Stimulated activated CD4-positive, alpha-beta T cell treated with anti-CD3 and anti-CD28 coated beads, Interleukin-4, amount 100 ng/mL, for 1 hour (primary cell): ENCODE measurements around the gene ARL5A.
"Not testable (repeated sequence)": the region's sequence is repeated elsewhere in the genome, so short reads cannot be mapped to it uniquely, and the experiment has no call there.

ENCODE experiments used
- DNase-seq: peaks from one replicate; pipeline ENCODE4 v3.0.0-alpha.2; 2020

Gene ARL5A, protein sequence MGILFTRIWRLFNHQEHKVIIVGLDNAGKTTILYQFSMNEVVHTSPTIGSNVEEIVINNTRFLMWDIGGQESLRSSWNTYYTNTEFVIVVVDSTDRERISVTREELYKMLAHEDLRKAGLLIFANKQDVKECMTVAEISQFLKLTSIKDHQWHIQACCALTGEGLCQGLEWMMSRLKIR

DNA sequence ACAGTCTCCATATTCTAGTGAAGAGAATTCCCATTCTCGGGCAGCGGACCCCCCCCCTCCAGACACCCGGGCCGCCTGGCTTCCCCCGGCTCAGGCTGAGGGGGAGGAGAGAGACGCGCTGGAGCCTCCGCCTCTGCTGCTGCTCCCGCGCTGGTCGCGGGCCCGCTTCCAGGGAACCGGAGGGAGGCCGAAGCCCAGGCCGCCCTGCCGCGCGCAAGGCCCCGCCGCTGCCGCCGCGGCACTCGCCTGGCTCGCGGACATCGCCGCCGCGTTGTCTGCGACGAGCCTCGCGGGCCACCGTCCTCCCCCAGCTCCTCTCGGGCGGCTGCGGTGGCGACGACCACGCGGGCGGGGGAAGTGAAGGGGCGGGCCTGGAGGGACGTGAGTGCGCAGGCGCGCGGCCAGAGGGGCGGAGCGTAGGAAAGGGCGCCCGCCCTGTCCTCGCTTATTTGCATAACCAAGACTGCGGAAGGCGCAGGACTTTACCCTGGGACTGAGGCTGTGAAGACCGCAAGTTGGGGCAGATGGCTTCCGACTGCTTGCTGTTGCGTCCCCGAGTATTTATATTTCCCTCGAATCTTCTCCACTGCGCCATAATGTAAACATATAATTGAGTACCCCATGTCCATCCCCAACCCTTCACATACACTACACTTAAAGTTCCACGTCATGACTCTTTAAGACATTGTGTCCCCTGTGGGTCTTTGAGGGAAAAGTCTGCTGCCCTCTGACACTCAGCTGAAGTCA is at the start of gene ARL5A:
TSS of gene ARL5A (minus strand) at position 279 of the 747 bp plus-strand sequence. CDS start at position 34, 245 bp downstream.
- peak; percentile 93 for DNase-seq

DNA sequence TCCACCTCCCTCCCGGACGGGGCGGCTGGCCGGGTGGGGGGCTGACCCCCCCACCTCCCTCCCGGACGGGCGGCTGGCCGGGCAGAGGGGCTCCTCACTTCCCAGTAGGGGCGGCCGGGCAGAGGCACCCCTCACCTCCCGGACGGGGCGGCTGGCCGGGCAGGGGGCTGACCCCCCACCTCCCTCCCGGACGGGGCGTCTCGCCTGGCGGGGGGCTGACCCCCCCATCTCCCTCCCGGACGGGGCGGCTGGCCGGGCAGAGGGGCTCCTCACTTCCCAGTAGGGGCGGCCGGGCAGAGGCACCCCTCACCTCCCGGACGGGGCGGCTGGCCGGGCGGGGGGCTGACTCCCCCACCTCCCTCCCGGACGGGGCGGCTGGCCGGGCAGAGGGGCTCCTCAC is 47.4 kb upstream of the ARL5A start:
- DNase-seq: not testable (repeated sequence)

DNA sequence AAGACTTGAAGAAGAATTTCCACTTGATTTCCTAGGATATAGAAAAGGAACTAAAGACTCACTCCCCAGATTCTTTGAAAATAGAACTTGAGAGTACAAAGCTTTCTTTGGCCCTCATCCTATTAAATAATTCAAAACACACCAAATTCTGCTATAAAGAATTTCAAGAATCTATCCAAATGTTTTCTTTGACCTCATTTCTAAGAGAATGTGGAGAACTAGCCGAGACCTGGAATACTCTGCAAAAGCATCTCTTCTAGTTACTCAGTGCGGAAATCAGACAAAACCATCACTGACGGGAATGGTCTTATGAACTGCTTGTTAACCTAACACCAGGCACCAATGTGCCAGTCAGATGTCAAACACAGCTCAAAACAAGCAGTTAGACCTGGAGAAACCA is 44.2 kb upstream of the ARL5A start:
- no peak for DNase-seq

DNA sequence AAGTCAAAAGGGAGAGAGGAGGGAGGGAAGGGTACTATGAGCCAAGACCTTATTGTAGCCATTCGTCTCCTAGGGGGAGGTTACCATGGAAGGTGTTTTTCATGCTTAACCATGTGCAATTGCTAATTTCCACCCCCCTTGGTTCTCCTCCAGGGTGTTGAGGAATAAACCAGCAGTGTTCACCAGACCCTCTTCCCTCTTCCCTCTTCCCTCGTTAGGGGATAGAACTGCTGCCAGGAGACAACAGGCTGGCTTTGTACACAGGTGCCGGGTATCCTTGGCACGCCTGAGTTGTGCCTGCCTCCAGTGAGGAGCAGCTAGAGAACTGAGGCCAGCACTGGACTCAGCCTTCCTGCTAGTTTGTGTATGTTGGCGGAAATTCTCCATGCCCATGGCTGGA is 41.1 kb upstream of the ARL5A start:
- DNase-seq: no peak

DNA sequence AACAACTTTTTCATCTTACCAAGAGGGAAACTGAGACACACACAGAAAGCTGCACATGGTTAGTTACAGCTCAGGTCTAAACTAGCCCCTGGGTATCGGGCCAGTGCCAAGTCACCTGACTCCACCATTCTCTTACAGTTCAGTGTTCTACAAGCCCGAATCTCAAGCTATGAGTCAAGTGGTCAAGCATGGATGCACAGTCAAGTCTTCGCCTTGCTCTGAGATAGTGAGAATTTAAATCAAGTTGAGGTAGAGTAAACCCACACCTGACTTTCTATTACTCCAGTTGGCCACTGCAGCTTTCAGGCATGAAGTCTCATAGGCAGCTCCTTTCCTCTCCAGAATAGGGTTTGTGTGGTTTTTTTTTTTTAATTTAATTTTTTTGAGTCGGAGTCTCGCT is 34.5 kb upstream of the ARL5A start:
- DNase-seq: no peak

DNA sequence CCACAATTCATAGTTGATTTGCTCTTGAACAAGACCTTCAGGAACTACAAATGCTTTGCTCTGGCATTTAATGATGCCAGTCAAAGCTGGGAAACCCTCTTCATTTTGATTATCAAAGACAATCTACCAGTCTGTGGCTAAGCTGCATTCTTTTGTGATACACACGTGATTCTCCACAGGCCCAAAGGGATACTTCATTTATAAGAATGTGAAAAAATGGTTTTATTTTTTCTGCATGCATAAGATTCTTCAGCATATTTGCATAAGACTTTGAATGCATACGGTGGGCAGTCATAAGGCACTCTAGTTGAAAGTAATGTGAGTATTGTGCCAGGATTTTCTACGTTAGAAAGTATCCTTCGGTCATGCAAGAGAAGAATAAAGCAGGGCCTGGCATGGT is 33.0 kb upstream of the ARL5A start:
- DNase-seq: no peak

DNA sequence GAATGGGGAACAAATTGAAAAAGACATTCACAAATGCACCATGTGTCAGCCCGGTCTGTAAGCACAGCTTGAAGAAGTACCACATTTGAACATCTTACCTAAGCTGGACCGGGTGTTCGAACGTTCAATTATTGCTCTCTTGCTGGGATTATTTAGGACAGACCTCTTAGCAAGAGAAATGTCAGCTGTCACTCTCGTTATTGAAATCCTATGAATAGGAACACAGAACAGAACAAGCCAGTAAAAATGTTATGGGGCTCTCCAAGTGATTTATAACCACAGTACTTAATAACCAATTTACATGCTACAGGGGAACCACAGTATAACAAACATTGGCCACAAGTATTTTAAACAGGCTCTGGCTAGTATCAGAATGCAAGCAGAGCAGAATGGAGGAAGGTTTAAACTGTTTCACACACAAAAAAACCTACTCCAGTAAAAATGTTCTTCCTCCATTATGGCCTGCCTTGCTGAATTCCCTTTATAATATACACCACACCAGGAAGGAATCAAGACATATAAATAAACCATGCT is 32.5 kb upstream of the ARL5A start:
- DNase-seq: no peak

DNA sequence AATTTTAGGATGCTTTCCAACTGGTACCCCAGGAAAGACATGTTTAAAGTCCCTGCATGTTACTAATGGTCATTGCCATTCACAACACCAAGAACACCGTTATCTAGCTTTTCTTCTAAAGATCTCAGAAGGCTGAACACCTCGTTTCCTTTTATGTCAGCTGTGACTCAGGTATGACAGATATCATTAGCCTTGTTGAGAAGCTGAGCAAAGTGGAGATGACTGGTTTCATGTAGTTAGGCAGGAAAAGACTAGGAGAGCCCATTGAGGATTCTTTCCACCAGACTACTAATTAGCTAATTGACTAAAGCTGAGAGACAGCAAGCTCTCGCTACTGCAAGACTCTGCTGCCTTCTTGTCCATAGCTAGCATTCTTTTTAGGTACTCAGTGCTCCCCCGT is 32.0 kb upstream of the ARL5A start:
- no peak for DNase-seq

DNA sequence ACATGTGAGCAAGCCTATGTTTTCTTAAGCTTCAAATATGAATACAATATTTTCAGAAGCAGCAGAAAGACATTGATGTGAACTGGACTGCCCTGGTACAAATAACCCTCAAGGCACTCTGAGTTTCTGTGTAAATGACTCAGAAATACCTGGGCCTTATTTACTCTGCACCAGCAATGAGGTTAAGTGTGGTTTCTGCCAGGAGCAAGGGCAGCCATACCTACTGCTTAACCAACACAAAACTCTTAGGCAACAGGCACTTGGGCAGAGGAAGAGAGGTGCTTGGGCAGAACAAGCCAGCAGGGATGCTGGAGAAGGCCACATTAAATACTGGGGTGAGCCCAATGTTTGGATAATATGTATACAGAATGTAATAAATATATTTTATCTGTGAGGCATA is 29.4 kb upstream of the ARL5A start:
- DNase-seq: no peak

DNA sequence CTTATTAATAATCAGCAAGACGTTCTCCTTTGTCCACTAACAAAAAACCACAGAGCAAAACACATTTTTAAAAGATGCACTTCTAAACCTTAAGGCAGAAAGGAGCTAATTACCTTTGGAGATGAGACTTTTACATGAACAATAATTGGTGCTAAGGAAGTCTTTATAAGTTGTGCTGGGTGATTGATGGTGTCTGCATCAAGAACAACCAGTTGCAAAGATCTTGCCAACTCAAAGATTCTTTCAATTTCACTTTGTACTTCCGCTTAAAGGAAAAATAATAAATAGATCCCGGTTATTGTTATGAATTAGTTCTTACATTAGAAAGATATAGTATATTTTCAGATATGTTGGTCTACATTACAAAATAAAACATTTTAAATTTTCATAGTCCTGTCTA is 26.9 kb upstream of the ARL5A start:
- no peak for DNase-seq

DNA sequence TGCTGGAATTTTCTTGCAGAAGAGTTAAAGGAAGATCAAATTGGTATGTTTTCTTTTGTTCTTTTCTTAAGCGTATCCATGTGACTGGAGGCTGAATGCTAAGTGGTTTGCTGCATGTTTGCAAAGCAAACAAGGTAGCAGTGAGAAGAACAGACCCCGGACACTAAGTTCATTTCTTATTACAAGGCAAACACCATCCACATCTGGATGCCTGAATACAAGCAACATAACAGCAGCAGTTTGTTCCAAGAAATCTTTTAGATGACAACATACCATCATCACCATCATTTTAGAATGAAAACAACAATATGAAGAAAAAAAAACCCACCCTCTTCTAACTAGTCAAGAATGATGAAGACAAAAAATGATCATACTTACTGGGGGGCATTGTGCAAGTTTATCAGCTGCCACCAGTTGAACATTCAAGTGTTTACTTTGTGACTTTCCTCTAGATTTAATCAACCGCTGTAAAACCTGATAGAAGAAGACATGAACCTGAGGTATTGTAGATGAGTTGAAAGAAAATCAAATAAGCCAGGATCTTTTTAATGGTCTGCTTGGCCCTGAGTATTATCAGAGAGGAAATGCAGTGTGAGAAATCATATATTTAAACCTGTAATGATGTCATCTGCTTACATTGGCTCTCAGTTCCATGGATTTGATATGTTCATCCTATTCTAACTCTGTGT is 25.0 kb upstream of the ARL5A start:
- DNase-seq: no peak

DNA sequence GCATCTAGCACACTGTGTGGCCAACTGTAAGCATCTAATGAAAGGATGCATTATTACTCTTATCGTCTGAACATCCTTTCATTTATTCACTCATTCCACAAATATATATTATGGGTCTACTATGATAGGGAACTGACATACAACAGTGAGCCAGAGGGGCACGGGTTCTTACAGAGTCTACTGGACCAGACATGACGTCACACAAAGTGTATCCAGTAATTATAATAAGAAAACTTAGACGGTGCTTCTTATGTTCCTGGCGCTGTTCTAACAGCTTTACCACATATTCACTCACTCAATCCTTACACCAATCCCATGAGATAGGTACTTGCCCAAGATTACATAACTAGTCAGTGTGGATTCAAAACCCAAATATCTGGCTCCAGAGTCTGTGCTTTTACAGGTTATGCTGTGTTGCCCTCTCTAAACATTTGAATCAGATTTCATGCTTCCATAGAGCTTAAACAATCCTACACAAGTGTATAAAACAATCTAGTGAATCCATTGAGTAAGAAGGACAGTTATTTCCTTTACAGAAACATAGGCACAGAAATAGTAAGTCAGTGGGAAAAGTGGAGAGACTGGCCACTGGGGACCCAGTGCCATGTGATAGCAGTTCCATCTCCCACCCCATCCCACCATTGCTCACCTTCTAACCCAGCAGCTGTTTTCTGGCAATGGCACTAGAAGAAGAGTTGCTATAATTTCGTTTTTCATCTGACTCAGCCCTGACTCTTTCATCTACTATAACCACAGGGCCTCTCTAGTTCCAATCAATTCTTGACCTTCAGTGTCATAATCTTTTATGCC is 24.2 kb upstream of the ARL5A start:
- DNase-seq: no peak

DNA sequence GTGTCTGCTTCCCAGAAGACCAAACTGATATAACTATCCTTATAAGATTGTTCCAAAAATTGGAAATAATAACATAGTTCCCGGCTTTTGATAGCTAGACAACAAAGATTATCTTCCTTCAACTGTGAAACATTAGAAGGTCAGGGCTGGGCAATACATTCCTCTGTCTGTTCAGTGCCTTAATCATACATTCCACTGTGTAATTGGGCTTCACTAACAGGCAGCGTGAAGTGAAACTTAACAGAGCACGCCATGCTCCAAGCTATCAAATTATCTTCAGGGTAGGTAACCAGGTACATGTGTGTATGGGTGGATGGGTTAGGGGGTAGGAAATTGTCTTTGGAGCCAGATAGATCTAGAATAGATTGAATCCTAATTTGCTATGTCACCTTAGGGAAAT is 23.5 kb upstream of the ARL5A start:
- DNase-seq: no peak

DNA sequence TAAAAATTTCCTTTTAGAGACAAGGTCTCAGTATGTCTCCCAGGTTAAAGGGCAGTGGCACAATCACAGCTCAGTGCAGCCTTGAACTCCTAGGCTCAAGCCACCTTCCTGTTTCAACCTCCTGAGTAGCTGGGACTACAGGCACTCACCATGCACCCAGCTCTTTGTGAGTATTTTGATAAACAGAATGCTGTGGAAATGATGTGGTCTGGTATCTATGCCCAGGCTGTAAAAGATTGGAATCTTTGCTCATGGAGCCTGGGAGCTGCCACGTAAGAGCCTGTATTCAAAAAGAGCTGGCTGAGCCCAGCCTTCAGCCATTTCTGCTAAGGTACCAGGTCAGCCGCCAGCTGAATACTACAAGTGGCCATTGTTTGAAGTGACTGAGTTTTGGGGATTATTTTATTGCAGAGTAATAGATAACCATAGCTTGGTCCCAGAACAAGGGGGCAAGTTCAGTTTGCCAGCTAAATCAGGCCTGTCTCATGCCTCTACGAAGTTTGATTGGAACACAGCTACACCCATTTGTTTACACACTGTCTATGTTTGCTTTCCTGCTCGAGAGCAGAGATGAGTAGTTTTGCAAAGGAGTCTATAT is 21.3 kb upstream of the ARL5A start:
- DNase-seq: no peak

DNA sequence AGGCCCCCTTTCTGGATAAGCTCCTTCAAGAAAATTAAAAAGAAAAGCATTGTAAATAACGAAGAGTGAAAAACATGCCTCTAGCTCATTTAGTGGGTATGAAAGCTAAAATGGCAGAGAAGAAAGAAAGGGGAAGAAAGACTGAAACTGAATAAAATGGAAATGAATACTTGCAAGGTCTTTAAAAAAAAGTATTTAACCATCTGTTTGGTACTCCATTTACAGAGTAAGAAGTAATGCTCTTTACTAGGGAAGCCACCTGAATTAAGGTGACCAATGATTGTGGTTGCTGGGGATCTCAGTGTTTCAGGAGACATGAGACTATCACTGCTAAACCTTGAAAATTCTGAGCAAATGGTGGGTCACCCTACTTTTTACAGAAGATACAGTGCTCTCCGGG is 17.7 kb upstream of the ARL5A start:
- DNase-seq: no peak

DNA sequence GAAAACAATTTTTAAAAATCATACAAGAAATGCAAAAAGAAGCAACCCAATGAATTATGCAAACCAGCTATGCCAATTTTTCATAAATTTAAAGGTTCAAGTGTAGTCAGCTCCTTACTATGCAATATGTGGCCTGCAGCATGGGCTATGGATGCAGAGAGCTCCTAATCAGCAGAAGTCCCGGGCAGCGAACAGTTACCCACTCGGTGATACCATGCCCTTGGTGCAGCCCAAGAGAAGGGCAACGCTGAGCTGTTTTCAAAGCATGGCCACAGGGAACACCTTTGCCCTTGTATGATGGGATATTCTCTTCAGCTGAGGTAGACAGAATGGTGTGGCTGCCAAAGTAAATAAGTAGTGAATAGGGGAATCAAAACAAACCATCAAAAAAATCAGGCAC is 17.3 kb upstream of the ARL5A start:
- no peak for DNase-seq

DNA sequence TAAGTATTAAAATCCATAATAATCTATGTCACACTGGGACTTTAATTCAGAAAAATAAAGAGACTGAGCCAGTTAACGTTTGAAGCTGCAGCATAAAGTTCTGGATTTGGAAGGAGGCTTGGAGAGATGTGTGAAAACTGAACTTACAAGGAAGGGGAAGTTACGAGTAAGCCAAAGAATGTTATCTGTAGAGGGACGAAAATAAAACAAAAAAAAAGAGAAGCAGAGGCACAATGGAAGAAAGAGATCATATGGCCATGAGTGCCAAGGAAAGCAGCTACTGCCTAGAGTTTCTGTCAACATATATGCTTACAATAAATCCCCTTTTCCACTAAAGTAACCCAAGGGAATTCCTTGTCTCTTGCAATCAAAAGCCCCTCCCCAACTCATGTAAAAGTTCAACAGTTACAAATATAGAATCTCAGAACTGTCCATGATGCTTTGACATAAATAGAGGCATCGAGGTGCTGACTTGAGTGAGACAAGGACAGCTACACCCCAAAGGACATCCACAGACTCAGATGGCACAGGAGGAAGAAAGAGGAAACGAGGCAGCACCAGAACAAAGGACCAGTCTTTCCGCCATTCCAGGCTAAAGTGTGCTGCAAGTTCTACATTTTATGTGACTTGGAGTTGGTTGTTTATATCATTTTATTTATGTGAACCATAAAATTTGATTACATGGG is 16.1 kb upstream of the ARL5A start:
- no peak for DNase-seq

DNA sequence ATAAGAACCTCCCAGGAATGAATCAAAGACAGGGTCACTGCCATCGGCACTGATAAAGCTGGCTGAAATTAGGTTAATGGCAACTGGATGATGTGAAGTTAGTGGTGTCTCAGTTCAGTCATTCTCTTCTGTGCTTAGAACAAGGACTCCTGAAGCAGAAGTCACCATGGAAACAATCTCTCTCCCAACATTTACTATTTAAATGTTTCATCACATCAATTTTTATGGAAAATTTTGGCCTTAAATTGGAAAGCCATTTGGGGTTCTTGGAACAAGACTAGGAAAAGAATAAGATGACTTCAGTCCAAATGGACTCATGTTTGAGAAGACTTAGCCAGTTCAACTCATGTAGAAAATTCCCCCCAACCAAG is 15.5 kb upstream of the ARL5A start:
- no peak for DNase-seq

DNA sequence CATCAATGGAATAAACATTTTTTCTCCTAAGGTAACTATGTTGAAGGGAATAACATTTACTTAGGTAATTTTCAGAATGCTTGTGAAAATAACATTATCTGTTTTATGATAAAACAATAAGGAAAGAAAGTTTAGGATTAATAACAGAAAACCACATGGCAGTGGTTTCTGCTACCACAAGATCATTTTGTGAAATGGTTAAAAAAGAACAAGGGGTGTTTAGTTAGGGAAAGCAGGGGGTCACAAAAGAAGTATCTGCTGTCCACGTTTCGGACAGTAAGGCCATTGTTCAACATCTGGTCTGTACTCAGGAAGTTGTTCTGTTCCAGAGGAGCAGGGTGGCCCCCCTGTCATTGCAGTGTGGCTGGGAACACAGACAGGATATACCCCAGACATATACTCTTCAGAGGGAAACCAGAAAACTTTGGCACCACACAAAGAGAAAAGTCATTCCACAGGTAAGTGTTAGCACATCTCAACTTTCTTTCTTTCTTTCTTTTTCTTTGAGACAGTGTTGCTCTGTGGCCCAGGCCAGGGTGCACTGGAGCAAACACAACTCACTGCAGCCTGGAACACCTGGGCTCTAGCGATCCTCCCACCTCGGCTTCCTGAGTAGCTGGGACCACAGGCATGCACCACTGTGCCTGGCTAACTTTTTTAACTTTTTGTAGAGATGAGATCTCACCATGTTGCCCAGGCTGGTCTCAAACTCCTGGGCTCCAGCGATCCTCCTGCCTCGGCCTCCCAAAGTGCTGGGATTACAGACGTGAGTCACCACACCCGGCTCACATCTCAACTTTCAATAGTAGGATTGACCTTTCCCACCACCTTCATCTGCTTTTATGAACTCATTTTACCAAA is 14.8 kb upstream of the ARL5A start:
- DNase-seq: no peak

DNA sequence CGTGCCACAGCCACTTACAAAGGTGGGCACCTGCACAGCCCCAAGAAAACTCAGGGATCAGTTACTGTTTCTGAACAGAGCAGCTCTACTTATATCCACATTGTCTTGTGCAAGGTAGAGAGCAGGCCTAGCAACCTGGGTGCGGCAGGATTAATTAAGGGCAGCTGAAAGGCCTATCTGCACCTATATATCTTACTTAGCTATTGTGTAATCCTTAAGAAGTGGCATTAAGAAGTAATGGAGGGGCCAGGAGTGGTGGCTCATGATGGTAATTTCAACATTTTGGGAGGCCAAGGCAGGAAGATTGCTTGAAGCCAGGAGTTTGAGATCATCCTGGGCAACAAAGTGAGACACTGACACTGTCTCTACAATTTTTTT is 12.8 kb upstream of the ARL5A start:
- no peak for DNase-seq
